ENCODE data around the gene CCNB2.

The CCNB2 gene

GRCh38 chr15:59166601-59167265 lies 61.8 kb downstream of the CCNB2 start:
- DNase-seq (ENCODE audit: low read depth, low spot score): no peak

GRCh38 chr15:59168536-59168935 lies 63.6 kb downstream of the CCNB2 start:
- DNase-seq (ENCODE audit: low read depth, low spot score): no peak

- no peak for DNase-seq (ENCODE audit: low read depth, low spot score)
Observed at GRCh38 chr15:59169251-59169708, 64.3 kb downstream of the CCNB2 start.

- no peak for DNase-seq (ENCODE audit: low read depth, low spot score)
Observed at GRCh38 chr15:59170295-59171066, 65.5 kb downstream of the CCNB2 start.

- no peak for DNase-seq (ENCODE audit: low read depth, low spot score)
Observed at GRCh38 chr15:59171067-59171397, 66.1 kb downstream of the CCNB2 start.

GRCh38 chr15:59172289-59172901 lies 67.4 kb downstream of the CCNB2 start:
- no peak for DNase-seq (ENCODE audit: low read depth, low spot score)

- no peak for DNase-seq (ENCODE audit: low read depth, low spot score)
Observed at GRCh38 chr15:59173194-59173593, 68.2 kb downstream of the CCNB2 start.

- no peak for DNase-seq (ENCODE audit: low read depth, low spot score)
Observed at GRCh38 chr15:59174151-59174834, 69.3 kb downstream of the CCNB2 start.
